ENCODE results near the gene CORO2A.

Gene CORO2A

DNA sequence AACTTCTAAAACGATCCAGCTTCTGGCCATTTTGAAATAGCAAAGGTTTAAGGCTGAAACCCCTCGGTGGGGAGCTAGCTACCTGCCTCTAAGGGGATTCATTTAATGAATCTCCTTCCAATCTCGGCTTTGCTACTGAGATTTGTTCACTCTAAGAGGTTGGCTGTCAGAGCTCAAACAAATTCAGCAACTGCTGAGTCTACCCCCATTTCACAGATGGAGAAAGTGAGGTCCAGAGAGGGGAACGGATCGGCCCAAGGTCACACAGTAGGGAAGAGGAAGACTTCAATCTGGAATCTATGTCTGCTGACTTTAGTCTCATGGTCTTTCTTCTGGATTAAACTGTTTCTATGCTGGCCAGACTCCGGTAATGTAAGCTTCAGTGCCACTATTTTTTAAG lies 3.0 kb downstream of the CORO2A start:
- DNase-seq = peak; percentile 22

DNA sequence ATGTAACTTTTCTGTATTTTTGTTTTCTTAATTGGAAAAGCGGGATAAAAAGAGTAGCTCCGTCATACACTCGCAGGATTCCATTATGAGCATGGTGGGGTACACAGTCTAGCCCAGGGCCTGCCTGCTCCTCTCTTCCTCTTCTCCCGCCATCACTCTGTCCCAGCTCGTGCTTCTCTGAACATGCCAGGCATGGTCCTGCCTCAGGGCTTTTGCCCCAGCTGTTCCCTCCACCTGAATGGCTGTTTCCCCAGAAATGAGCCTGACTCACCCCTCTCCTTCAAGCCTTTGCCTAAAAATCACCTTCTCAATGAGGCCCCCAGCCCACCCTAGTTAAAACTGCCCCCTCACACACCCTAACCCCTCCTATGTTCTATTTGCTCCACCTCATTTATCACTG lies 4.5 kb downstream of the CORO2A start:
- DNase-seq = peak; percentile 68

DNA sequence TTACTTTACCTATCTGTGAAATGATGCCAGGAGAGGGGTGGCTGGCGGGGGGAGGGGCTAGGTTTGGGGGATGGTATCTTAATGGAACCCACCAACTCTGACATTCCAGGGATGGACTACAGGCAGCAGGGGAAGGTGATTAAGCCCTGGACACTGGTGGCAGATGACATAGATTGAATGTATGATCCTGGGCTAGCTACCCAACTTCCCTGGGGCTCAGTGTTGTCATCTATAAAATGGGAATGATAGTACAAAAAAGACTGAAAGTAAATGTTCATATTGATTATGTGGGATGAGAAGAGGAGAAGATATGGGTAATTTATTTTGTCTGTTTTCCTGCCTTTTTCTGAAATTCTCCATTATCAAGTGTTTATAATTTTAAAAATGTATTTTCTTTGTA lies 6.2 kb downstream of the CORO2A start:
- DNase-seq = no peak

DNA sequence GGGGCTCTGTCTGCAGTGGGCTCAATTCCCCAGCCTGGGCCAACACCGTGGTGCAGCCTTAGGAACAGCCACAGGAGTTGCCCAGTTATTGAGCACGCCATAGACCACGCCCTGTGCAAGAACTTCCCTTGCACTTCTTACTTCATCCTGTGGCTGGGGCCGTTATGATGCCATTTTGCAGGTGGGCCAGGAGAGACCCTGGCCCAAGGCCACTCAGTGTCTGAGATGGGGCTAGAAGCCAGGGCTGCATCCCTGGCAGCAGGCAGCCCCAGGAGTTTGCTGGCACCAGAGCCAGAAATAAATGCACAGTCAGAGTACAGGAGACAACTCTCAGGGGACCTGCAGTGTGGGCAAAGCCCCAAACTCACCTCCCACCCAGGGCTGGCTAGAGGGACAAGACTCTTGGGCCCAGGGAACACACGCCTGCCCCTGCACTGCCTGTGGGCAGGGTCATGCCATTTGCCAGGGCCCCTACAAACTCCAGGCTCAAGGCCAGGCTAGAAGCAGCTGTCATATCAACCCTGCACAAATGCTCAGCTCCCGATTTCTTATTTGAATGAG lies 6.7 kb downstream of the CORO2A start:
- DNase-seq = peak; percentile 36

DNA sequence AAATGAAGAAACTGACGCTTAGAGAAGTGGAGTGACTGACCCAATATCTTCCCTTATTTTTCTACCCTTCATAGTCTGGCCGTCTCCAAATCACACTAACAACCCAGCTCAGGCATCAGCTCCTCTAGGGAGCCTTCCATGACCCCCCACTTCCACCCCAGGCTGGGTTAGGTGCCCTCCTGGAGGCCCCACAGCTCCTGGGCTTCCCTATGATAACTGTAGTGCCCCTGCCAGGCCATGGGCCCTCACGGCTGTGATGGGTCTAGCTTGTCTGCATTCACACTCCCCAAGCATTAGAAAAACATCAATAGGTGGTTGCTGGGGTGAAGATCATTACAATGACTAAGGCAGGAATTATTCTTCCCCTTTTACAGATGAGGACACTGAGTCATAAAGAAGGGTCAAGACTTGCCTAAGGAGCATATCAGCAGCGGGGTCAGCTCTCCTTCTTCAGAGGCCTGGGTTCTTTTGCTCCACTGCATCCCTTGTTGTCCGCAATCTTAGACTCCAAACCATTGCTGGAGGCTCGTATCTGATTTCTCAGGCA lies 7.3 kb downstream of the CORO2A start:
- DNase-seq = no peak

DNA sequence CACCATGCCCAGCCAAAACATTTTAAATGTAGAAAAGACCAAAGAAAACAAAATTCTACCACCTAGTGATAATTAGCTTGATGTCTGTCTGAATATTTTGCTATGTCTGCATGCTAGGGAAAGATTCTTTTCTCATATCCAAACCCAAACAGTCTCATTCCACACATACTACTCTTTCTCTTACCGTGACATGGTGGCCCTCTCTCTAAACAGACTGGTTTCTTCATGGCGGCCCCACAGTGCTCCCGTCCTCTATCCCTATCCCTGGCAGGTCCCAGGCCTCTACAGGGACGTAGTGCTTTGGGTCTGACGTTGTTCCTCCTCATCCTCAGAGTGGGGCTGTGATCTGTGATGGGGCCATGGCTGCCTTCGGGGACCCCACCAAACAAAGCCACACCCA lies 8.1 kb downstream of the CORO2A start:
- DNase-seq = no peak

DNA sequence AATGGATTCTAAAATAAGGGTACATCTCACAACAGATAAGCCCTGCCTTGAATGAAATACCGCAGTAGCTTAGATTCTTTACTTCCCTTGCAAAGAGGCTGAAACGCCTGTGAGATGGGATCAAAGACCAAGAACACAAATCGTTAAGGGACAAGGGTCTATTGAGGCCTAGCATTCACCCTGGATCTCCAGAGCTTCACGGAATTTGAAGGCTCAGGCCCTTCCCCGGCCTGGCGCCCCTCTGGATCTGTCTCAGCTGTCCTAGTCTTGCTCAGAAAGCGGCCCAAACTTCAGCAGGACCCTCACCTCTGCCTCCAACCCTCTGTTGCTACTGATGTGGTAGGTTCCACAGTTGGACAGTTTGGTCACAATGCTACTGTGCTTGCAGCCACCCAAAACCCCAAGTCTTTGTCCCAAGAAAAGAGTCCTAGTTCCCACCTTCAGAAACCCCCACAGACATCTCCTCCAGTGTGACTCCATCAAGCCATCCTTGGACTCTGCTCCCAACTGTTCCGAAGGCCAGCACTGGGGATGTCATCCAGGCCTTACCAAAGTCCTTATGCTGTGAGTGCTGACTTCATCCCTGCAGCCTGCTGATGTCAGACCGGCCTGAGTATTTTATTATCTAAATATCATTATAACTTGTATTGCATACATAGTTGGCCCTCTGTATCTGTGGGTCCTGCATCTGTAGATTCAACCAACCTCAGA lies 9.4 kb downstream of the CORO2A start:
- DNase-seq = no peak

DNA sequence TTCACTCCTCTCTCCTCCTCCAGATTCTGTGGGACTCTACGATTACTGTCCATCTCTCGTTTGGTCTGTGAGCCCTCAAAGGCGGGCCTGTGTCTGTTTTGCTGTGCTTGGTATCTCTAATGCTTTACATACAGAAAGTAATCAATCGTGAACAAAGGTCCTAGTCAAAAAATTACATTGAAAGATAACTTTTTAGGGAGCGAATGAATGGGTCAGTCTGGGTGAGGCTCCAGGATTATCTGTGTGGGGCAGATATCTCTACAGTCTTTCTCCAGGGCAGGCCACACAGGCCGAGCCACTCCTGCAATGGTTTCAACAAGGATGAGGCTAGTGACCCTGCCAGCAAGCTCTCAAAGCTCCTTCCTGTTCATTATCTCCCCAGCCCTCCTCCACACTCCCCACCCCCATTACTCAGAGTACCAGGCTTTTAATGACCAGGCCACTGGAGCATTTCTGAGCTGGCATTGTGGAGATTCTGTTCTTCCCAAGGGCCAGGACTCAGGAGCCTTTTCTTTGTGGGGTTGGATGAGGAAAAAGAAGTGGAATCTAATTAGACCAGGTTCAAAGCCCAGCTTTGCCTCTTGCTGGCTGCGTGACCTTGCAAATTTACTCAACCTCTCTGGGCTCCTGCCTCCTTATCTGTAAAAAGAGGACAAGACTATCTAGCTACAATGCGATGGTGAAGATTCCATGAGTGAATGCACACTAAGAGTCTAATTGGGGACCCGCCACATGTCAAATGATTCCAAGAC lies 10.2 kb downstream of the CORO2A start:
- no peak for DNase-seq

DNA sequence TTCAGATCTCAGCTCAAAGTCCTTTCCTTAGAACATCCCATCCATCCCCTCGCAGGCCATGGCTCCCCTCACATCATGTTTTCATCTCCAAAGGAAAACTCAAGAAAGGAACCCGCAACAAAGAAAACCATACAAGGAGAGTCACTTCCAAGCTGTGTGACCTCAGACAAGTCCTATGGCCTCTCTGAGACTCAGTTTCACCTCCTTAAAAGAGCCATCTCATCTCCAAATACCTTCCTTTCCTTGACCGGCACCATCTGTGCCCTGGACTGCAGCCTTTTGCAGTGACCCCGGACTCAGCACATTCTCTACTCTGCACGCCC lies 10.7 kb downstream of the CORO2A start:
- no peak for DNase-seq

DNA sequence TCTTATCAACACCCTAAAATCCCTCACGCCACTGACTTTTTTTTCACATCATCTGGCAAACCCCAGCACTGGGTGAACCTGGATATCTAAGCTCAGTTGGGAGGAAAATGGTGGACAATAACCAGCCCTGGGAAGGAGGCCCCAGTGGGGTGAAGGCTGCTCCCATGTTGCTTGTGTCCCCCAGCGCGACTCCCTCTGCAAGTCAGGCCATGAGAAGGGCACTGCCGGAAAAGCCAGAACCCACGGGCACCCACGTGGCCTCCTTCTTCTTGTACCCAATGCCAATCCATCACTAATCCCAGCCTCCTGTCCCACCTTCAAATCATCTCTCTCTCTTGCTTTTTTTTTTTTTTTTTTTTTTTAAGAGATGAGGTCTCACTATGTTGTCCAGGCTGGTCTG lies 11.4 kb downstream of the CORO2A start:
- no peak for DNase-seq

DNA sequence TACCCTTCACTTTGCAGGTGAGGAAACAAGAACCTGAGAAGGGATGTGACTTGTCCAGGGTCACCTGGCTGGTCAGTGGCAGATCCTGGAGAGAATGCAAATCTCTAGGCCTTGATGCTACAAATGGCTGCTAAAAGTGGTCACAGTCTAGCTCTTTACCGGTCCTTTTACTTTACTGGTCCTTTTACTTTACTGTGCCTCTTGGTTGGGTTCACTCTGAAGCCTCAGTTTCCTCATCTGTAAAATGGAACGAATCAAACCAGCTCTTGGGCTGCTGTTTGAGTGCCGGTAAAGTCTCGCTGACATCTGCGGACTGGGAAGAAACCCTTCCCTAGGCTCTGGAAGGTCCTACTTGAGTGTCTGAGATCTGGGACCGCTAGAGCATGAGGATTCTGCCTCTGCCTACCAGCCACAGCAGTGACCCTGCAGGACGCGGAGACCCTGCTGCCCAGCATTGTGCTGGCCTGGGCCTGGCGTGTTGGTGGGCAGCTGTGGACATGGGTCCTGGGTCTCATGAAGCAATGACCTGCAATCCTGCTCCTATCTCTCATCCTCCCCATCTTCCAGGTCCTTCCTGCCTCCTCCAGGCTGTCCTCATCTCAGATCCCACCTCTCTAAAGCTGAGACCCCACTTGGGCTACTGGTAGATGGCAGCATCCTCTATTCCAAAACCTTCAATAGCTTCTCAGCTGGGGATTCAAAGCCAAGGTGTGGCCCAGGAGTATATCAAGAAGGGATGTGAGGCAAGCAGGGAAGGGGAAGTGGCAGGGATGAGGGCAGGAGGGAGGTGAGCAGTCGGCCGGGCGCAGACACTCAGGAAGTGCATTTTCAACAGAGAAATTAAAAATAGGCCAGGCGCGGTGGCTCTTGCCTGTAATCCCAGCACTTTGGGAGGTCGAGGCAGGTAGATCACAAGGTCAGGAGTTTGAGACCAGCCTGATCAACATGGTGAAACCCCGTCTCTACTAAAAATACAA lies 13.3 kb downstream of the CORO2A start:
- no peak for DNase-seq

DNA sequence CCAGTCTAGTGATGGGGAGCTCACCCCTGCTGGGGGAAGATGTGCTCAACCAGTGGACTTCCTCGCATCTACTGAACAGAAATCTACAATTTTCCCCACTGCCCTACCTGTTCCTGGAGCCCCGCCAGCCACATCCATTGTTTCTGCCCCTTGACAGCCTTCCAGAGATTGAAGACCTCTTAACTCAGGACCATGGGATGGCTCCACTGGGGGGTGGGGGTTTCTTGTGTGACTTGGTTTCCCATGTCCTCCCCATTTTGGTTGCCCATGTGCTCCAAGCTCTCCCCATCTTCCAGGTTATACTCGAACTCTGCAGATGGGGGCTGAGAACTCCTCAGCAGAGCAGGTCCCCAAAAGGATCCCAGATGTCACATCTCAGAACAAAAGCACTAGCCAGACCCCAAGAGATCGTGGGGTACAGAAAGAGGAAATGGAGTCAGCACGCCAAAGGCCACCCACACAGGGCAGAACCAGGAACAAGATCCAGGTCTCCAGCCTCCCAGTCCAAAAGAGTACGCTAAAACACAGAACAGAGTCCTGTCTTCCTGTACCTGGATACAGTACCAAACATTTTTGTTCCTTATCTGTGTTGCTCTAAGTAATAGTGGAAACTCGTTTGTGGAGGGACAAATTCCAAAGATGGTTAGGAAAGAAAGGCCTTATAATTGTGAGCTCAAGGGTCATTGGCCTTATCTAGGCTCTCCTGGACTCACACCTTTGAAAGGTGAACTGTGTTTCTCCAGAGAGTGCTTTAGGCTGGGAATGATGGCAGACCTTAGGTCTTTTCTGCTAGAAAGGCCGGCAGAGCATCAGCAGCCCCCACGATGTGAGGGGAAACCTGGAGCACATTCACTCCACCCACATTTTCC lies 15.8 kb downstream of the CORO2A start:
- DNase-seq = no peak

DNA sequence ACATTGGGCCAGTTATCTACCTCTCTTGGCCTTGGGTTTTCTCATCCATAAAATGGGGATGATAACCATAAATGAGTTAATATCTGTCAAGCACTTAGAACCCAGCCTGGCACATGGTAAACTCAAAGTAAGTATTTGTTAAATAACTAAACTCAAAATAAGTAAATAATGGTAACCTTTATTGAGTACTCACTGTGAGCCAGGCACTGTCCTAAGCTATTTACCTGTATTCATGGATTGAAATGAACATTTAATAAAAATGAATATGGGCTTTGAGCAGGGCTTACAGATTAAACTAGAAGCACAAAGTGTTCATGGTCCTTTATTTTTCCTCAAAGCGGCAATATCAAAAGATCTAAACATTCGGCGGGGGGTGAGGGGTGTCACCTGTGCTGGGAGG lies 16.7 kb downstream of the CORO2A start:
- no peak for DNase-seq

DNA sequence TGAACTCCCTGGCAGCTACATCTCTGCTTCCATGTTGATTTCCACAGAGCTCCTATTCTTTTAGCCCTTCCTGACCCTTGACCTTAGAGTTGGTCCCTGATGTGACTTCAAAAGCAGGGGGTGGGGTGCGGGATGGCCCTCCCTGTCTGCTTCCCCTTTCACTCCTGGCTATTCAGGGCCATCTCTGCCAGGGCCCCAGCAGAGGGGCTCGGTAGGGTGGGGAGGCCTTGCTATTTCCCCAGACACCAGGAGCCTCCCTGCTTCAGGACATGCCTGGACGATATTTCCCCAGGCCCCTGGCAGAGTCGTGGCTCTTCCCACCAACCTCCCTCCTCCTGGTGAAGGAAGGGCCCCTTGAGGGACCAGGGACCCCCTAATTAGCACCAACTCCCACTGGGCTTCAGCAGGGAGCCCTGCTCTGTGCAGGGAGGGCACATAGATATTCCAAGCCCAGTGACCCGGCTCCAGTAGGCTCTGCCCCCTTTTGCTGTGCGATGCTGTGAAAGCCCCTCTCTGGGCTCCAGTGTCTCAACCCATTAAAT lies 17.3 kb downstream of the CORO2A start:
- no peak for DNase-seq

DNA sequence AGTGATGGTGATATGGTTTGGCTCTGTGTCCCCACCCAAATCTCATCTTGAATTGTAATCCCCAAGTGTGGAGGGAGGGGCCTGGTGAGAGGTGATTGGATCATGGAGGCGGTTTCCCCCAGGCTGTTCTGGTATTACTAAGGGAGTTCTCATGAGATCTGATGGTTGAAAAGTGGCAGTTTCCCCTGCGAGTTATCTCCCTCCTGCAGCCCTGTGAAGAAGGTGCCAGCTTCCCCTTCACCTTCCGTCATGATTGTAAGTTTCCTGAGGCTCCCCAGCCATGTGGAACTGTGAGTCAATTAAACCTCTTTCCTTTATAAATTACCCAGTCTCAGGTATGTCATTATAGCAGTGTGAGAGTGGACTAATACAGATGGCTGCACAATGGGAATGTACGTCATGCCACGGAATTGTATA lies 17.9 kb downstream of the CORO2A start:
- peak; percentile 57 for DNase-seq

DNA sequence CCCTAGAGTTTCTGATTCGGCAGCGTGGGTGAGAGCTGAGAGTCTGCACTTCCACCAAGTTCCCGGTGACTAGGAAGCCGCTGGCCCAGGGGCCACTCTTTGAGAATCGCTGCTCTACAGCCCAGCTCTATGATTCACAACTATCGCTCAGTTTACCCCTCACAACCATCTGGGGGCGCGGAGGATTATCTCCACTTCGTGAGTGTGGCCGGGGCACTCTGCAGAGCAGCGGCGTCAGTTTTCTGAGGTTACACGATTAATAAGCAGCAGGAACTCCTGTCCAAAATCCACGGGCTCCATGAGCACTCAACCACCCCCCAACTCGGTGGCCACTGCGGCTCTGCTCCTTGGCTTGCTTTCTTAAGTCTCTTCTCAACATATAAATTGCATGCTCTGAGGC lies 19.3 kb downstream of the CORO2A start:
- DNase-seq = peak; percentile 32

DNA sequence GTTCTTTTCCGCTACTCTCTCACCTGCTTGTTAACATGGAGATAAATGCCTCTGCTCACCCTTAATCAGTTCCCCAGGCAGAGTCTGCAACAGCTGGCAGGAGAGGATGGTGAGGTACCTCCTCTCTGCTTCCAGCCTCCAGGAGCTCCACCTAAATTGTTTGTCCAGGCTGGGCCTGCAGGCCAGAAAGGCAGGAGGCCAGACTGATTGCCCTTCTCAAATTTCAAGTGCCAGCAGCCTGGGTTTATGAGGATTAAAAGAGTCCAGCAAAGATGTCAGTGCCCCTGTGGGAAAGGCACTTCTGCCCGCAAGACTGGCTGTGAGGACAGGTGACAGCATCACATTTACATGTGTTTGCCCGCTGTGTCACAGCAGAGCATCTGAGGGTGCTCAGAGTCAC lies 19.8 kb downstream of the CORO2A start:
- DNase-seq = peak; percentile 83

DNA sequence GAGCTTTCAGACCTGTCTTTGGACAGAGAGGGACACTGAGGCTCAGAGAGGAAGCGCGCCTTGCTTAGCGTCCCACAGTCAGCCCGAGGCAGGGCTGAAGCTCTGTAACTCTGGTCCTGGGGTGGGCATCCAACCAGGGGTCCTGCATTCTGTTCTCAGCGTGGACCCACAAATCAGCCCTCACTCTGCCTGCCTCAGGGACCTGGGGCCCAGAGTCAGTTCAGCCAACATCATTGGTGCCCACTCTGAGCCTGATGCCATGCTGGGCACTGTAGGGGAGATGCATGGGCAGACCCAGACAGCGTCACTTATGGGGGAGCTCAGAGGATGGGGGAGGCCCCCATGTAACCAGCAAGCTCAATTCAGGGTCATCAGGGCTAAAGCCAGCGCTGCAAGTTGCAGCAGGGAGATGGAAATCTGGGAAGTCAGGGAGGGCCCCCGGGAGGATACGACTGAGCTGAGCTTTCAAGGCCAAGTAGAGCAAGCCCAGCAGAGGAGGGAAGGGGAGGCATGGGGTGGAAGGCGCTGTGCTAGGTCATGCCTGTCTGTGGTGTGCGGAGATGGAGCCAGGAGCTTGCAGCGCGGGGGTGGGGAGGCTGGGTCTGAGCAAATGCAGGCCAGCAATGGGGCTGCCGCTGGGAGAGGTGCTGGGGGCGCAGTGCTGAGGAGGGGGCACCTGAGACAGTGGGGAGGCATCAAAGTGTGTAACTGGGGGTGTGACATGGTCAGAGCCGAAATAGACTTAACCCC lies 21.1 kb downstream of the CORO2A start:
- DNase-seq = peak; percentile 34

DNA sequence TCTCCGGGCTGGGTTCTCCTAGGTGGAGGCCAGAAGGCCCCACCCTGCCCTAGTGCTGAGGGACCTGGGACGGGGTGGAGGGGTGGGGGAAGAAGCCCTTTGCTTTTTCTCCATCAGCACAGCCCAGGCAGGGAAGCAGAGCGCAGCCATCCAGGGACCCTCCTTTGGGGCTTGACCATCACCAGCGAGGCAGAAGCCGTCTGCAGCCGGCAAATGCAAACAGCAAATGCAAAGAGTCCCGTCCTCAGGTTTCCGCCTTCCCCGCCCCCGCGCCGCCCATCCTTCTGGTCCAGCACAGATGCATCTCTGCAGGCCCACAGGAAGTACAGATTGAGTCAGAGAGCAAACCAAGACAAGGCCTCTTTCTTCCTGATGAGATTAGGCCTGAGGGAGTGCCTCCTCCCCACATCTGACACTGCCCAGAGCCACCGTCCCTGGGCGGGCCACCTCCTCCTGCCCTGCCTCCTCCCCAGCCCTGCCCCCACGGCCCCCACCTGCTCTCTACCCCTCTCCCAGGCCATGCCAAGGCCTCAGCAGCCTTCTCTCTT lies 23.4 kb downstream of the CORO2A start:
- peak; percentile 87 for DNase-seq

DNA sequence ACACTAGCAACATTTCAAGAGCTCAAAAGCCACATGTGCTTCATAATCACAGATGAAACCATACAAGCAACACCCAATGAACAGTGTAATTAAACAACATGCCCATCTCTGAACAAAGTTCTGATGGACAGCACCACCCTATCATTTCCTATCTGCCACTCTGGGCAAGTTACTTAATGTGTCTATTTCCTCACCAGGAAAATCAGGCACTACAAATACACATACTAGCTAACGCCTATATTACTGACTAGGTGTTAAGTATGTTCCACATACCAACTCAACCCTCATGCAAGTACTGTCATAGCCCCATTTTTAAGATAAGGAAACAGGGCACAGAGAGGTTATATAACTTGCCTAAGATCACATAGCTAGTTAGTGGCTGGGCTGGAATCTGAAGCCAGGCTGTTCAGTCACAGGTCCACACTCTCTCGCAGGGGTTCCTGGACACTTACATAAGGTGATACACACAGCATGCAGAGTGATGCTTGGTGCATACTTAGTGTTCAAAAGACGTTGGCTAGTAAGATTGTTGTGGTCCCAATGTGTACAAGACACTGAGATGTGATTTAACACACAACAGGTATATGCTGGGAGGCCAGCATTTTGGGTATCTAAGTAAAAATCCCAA lies 24.2 kb downstream of the CORO2A start:
- DNase-seq = no peak
